ENCODE results near the gene RBMY1F.
"Not testable (repeated sequence)": the region's sequence is repeated elsewhere in the genome, so short reads cannot be mapped to it uniquely, and the experiment has no call there.

The RBMY1F gene

DNA sequence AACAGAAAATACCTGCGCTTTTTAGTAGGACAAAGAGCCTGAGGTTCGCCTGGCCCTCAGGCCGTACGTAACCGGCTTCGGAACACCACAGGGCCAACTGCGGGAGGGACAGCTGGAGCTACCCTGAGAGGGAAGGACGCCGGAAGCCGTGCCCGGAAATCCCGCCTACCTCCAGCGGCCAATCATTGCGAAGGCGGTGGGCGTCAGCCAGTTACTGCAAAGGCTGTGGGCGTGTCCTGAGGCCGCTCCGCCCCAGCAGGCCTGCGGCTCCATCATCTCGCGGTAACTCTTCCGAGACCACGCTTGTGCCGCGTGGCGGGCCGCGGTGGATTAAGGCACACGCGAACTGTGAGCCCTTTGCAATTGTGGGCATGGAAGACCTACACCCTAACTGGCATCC is at the start of gene RBMY1F:
Gene RBMY1F (minus strand): TSS at position 101 of the 400 bp plus-strand sequence. CDS start 1,954 bp downstream, outside the sequence.
- DNase-seq (ENCODE audit: low read depth in 2 of 2): not testable (repeated sequence)

DNA sequence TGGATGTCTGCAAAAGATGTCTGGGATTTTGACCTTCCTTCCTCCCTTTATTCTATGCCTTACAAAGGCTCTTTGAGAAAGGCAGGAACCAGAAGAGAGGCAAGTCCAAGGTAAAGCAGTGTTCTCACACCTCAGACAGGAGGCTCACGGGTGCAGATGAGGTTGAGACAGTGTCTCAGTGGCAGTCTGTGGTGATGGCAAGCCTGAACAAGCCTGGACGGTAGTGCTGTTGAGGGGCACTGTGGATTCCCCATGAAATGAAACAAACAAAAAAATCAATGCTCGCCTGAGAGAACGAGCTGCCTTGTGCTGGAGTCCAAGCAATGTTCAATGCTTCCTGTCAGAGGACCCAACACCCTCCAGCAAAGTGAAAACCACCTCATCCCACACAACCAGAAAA is 31.6 kb downstream of the RBMY1F start:
- DNase-seq (ENCODE audit: low read depth in 2 of 2): not testable (repeated sequence)

DNA sequence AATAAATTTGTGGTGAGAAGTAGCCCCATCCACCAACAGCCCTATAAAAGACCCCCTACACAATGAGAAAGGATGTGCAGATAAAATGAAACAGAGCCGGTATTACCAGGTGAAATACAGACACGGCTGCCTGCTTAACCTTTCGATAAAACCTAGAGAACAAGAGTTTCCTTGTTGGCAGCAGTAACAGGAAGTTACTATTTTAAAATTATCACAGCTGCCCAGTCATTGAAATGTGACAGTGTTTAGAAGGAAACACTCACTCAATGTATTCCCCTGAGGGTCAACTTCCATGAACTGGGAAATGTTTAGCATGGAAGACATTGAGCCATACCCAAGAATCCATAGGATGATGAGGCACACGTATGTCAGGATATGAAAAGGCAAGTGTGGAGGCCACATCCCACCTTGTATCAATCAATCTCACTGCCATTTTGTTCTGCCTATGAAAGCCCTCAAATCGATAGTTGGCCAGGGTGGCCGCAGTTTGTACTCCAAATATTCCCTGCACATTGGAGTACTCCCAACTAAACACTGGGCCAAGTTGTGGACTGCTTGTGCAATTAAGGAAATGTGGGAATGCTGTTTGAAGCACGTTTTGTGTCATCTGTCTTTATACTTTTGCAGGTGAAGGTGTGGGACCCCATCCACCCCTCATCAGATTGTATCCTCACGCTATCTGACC is 41.6 kb downstream of the RBMY1F start:
- DNase-seq (ENCODE audit: low read depth in 2 of 2): not testable (repeated sequence)

- not testable (repeated sequence) for DNase-seq (ENCODE audit: low read depth in 2 of 2)
Measured at GRCh38 chrY:22134719-22135118, 48.0 kb downstream of the RBMY1F start.

GRCh38 chrY:22130494-22130893 is 52.2 kb downstream of the RBMY1F start:
- not testable (repeated sequence) for DNase-seq (ENCODE audit: low read depth in 2 of 2)

Measured in stimulated activated CD4-positive, alpha-beta T cell treated with anti-CD3 and anti-CD28 coated beads, Interleukin-15, amount 100 ng/mL, for 48 hours (primary cell).